Hindlimb muscle (tissue), 1 donor: Measurements from ENCODE around the gene FBXO33. TPM values are rescaled to one million over a fixed set of nuclear protein-coding genes. Genes with fewer than 3 reads are reported as not detected.
"Not testable (repeated sequence)": the region's sequence is repeated elsewhere in the genome, so short reads cannot be mapped to it uniquely, and the experiment has no call there.

ENCODE experiments used
- DNase-seq: peaks from one replicate; pipeline ENCODE4 v3.0.0-alpha.2; 2013
- polyA plus RNA-seq: library from polyadenylated mRNA; unstranded; fragments of 120-200 nt; gene quantifications from one replicate; pipeline ENCODE4 v1.2.1, GENCODE V29; 2013; ENCODE audit not compliant: insufficient read length

The FBXO33 gene
- polyA plus RNA-seq, 1 donor: 4.4 TPM

DNA sequence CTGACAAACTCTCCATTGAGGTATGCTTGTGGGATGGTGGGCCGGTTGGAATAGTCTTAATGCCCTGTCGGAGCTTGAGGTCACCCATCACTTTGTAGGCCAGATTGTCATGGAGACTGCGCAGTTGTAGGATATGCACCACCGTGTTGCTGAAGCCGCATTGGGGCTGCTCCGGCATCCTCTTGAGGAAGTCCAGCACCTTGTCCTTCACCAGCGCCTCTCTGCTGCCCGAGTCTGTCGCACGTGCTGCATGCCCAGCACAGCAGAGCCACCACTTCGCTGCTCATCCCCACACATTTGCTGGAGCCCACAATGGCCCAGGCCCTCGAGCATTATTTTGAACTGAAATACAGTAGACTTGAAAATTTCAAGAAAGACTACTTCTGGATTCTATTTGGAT lies 61.8 kb downstream of the FBXO33 start:
- DNase-seq: no peak

DNA sequence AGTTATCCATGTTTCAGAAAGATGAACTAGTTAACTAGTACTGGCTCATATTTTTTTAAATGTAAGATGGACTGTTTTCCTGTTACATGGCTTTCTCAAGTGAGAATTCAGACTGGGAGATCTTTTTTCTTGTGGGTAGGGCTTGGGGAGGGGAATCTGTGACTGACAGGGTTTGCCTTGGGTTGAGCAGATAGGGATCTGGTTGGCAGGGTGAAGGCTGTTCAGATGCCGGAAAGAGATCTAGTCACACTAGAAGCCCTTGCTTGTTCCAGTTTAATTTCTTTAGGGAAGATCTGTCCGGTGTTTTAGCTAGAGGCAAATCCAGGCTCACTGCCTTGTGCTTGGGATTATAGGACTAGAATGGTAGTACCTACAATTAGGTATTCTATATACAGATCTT lies 63.2 kb downstream of the FBXO33 start:
- DNase-seq: no peak

DNA sequence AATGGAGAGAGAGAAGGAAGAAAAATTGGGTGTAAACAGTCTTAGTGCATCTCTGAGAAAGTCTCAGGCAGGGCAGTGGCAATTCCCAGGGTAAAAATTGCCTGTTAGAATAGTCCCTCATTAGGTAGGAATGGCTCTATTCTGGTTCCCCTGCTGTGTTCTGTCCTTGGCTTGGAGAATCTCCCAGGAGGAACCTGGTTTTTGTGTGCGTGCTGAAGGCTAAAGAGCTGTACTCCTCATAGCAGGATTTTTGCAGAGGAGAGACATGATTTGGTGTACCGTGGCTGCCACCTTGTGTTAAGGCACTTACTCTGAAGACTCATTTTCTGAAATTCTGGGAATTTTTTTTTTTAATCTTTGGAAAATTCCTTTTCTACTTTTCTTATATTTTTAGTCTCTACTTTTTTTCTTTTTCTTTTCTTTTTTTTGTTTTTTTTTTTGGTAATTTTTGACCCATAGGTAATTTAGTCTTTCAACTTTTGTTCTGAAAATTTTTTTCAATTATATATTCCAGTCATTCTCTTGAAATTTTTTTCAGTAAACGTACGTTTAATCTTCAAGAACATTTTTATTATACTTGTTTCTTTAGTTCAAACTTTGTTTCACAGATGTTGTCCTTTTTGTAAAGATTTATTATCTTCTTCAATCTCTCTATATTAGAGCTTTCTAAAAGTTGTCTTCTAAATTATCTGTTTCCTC lies 63.8 kb downstream of the FBXO33 start:
- peak; percentile 48 for DNase-seq

DNA sequence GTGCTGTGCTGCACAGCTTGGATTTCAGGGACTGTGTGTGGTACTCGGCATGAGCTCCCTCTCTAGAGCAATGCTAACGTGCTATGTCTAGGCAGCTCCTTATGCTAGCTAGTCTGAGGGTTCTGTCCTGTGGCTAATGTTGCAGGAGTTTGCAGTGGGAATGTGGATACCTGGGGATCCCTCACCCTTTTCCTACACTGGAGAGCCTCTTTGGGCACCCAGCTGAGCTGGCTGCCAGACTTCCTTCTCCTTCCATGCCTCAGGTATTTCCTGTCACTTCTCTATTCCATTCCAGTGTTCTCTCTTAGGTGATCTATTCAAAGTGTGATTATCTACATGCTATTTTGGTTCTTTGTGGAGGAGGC lies 64.9 kb downstream of the FBXO33 start:
- no peak for DNase-seq

DNA sequence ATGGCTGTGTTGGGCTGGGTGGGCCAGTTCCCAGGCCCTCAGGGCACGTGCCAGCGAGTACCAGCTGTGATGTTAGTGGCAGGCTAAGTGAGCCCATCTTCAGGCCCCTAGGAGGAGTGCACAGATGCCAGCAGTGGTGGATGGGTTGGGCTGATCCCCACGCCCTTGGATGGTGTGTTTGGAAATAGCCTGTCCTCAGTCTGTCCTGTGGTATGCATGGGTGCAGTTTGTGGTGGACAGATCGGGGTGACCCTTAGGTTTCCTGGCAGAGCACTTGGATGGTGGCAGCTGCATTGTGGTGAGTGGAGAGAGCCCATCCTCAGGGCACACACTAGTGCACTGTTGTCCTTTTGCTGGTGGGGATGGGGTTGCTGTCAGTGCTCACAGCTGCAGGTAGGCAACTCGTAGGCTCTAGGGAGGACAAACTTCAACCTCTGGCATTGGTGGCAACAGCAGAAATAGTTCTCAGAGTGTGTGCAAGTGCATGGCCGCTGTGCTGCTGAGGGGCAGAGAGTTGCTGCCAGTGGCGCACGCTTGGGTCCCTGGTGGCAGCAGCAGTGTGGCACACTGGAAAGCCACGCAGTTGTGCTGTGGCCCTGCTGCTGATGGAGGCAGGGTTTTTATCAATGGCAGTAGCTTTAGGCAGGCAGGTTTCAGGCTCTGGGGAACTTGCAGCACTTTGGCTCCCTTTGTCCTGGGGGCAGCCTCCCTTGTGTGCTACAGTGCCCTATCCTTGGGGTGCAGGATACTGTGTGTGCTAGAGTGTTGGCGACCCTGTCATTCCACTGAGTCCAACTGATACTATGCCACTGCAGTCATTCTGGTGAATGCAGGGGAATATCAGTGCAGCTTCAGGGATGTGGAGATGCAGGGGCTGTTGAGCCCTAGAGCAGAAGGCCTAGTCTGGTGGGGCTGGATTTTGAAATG lies 65.5 kb downstream of the FBXO33 start:
- DNase-seq: no peak

DNA sequence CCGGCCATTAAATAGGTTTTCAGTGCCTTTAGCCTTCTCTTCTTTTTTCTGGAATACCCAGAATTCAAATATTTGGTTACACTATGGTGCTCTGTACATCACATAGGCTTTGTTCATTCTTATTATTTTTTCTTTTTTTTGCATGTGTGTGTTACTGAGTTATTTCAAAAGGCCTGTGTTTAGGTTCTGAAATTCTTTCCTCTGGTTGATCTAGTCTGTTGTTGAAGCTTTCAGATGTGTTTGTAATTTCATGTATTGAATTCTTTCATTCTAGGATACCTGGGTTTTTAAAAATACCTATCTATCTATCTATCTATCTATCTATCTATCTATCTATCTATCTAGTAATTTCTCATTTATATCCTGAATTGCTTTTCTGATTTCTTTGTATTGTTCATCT lies 66.9 kb downstream of the FBXO33 start:
- DNase-seq: no peak

DNA sequence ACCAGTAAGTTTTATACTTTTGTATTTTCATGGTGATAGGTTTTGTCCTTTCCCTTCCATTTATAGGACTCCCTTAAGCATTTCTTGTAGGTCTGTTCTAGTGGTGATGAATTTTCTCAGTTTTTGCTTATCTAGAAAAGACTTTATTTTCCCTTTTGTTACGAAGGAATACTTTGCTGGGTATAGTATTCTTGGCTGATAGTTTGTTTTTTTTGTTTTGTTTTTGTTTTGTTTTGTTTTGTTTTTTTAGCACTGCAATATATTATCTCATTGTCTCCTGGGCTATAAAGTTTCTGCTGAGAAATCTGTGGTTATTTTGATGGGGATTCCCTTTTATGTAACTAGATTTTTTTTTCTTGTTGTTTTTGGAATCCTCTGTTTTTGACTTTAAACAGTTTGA lies 67.7 kb downstream of the FBXO33 start:
- DNase-seq: no peak

DNA sequence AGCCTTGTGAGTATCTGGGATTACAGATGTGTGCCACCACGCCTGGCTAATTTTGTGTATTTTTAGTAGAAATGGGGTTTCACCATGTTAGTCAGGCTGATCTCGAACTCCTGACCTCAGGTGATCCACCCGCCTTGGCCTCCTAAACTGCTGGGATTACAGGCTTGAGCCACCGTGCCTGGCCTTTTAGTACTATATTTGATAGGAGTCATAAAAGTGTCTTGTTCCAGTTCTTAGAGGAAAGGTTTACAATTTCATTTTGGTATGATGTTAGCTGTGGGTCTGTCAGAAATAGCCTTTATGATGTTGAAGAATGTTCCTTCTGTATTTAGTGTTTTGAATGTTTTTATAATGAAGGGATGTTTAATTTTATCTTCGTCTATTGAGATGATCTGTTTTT lies 70.7 kb downstream of the FBXO33 start:
- not testable (repeated sequence) for DNase-seq

DNA sequence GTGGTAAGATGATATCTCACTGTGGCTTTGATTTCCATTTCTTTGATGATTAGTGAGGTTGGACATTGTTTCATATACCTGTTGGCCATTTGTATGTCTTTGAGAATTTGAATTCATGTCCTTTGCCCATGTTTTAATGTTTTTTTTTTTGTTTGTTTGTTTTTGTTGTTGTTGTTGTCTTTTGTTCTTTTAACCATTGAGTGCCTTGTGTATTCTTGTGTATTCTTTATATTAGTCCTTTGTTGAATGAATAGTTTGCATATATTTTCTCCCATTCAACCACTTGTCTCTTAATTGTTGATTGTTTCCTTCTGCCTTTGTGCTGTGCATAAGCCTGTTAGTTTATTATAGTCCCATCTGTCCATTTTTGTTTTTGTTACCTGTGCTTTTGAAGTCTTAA lies 71.9 kb downstream of the FBXO33 start:
- no peak for DNase-seq

DNA sequence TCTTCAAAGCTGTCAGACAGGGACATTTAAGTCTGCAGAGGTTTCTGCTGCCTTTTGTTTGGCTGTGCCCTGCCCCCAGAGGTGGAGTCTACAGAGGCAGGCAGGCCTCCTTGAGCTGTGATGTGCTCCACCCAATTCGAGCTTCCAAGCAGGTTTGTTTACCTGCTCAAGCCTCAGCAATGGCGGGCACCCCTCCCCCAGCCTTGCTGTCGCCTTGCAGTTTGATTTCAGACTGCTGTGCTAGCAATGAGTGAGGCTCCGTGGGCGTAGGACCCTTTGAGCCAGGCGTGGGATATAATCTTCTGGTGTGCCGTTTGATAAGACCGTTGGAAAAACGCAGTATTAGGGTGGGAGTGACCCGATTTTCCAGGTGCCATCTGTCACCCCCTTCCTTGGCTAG lies 73.2 kb downstream of the FBXO33 start:
- not testable (repeated sequence) for DNase-seq

DNA sequence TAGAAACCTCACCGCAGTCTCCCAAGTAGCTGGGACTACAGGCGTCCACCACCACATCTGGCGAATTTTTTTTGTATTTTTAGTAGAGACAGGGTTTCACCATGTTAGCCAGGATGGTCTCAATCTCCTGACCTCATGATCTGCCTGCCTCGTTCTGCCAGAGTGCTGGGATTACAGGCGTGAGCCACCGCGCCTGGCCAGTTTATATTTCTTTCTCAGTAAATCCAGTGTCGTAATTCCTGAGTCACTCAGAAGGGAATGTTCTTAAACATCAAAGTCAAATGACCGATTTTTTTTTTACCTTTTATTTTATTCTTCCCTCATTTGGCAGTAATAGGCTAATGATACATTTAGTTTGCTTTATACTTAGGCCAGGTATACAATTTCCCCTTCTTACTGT lies 80.5 kb downstream of the FBXO33 start:
- no peak for DNase-seq

DNA sequence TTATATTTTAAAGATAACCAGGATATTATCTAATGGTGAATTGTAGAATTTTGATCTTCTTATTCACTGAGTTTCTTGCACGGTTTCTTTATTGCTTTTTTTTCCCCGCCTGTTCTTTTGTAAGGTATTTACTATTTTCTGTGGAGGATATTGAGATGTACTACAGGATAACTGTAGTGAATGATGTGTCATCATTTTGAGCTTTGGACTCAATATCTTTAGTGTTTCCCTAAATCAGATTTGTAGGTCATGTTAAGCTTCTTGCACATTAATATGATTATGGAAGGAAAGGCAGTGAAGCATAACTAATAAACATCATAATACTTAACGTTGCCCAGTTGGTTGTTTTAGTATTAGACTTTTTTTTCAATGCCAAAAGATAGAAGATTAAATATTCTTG lies 81.4 kb downstream of the FBXO33 start:
- DNase-seq: no peak

Other genes with a start within 250 kb of the FBXO33 start
- 16.3 TPM for gene MIA2, start 198.5 kb downstream of the FBXO33 start, polyA plus RNA-seq